Femur (tissue), 1 donor: ENCODE measurements around the gene RPL37.
"Not testable (repeated sequence)": the region's sequence is repeated elsewhere in the genome, so short reads cannot be mapped to it uniquely, and the experiment has no call there.

Experiments
- DNase-seq: peaks from one replicate; pipeline ENCODE4 v3.0.0-alpha.2; 2017

The RPL37 gene

DNA sequence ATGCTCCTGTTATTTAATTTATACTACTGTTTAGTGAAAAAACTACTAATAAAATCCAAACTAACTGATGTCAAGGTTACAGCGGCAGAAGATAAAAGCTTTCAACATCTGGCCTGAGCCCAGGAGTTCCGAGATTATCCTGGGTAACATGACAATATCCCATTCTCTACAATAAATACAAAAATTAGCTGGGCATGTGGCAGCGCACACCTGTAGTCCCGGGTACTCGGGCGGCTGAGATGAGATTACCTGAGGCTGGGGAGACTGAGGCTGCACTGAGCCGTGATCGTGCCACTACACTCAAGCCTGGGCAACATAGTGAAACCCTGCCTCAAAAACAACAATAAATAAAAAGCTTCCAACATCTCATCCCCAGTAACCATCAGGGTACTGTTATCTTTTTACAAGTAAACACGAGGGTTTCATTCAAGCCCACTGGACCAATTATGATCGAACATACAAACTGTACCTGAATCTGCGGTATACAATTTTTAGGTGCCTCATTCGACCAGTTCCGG lies 1.3 kb downstream of the RPL37 start:
- DNase-seq: no peak

DNA sequence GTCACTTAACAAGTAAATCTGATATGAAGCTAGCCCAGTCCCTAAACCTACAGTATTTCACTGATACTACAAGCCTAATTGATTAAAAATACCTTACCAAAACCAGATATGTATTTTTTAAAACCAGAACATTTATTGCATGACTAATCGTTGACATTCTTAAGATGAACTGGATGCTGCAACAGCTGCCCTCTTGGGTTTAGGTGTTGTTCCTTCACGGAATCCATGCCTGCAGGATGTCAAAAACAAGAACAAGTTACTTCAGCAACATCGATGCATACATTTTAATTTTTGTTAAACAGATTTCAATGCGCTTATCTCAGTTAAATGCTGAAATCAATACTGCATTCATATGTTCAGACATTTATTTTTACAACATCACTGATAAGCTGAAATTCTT lies 2.7 kb downstream of the RPL37 start:
- DNase-seq: no peak

DNA sequence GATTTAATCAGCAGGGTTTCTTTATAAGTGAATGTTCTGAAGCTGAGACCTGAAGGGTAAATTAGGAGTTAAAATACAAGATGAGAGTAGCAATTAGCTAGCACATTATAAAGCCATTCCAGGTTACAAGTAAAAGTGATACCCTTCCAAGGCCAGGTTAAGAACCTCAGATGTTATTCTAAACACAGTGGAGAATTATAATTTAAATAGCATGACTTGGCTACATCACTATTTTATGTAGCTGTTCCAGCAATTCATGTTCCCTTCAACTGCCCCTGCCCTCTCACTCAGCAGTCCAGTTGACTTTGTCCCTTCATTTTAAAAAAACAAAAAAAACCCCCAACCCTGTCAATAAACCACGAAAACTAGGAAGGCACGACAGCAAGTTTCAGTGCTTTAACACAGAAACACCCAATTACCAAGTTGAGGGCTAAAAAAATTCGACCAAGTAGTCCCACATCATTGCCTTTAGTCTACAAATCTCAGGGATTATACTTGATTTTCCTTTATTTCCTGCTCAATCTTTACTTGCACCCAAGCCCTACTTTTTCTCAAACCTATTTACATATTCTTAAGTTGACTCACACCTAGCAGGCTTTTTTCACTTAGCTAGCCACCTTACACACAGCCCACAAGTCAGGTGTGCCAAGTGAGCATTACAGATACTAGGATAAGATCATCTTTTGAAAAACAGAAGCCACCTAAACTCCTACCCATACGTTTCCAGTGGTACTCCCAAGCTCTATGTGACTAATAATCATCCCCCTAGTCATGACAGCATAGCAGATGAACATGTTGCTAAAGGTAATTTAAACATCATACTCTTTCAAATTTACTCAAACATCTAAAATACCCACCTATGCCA lies 3.4 kb downstream of the RPL37 start:
- DNase-seq: no peak

DNA sequence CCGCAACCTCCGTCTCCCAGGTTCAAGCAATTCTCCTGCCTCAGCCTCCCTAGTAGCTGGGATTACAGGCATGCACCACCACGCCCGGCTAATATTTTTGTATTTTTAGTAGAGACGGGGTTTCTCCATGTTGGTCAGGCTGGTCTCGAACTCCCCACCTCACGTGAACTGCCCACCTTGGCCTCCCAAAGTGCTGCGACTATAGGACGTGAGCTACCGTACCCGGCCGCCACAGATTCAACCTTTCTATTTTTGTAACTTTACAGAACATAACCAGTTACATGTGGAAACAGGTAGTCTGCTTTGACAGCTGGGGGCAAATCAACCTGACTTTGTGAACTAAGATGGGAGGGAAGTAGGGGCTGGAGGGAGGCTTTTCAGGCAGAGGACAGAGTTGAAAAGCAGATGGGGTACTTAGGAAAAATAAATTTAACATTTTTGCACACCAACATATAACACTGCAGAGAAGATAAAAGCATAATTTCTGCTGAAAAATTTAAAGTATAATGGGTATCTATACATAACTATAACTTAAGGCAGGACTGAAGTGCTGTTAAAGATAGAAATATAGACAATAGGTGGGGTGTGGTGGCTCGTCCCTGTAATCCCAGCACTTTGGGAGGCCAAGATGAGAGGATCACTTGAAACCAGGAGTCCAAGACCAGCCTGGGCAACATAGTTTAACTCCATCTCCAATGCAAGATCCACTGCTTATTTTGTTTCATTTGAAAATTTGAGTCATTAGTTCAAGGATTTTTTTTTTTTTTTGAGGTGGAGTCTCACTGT lies 5.1 kb downstream of the RPL37 start:
- no peak for DNase-seq

DNA sequence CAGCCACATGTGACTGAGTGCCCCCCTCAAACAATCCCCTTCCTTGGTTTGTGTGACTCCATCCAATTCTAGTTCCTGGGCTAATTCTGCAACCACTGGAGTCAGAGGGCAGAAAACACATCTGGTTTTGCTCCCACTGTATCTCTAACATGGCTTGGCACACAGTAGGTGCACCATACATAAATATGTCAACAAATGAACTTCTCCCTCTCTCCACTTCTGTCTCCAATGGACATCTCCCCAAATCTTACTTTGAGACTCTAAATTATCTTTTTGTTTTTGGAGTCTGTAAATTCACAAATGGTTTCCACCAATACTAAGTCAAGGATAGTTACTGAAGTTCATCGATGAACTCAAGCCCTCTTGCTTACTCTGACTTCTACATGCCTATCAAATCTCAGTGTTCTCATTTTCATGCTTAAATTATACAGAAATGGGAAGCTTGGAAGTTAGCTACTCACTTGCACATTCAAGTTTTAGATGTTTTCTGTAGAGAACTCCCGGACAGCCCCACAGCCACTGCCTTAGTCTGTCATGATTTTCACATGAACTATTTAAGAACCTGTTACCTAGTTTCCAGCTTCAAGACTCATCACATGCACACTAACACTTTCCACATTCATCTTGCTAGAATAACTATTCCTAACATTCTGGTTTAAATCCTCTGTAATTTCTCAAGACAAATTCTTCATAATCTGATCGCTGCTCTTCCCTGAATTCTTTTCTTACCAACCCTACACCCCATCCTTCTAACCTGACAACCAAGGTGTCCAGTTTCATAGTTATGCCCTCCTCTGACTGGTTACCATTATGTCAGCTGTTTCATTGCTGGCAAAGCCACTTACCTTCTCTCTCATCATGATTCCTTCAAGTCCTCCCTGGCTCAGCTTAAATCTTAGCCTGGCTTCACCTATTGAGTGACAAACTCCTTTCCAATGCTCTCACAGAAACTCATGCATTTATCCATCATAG lies 6.0 kb downstream of the RPL37 start:
- no peak for DNase-seq

DNA sequence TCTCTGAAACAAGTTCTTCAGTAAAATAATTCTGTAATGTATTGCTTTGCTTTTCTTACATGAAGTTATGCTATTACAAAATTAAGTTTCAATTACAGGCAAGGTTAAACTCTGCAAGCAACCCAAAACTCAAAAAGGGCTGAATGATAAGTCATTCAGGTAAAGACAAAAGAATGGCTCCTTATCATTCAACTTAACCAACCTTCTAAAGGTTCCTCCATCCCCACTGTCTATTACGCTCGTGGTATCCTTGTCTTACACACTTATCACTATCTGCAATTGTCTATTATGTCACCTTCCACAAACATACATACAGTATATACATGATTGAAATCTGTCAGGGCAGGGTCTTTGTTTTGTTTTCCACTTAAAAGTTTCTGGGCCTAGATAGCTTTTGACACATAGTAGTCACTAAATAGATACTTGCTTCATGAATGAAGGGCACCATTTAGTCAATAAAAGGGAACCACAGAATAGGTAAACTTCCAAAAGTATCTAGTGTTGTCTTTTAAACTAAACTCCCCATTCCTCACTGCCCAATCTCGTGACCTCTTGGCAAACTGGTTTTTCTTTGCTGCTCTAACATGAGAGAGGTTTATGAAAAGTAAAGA lies 6.9 kb downstream of the RPL37 start:
- no peak for DNase-seq

DNA sequence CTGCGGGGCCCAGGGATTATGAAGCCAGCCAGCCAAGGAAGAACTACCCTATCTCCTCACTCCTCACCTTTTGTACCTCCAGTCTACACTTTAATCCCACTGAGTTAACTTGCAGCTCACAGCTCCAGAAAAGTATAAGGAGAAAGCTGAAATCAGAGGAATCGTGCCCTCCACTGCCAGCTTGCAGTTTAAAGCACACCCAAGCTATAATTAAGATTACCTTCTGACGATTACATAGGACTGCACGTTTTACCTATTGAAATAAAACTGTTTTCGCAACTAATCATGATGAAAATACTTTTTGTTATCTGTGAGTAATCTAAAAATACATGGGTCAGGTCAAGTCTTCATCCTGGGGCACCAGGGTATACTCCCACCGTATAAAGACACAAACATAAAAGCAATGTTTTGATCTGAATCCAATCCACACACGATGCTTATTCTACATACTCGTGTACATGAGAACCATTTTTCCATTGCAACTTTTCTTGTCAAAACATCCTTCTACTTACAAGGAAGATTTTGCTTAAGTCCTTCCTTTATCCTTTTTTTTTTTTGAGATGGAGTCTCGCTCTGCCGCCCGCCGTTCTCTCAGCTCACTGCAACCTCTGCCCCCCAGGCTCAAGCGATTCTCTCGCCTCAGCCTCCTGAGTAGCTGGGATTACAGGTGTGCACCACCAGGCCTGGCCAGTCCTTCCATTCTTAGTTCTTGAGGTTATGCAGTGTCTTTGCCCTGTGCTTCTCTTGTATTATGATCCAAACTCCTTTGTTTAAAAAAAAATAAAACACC lies 7.6 kb downstream of the RPL37 start:
- DNase-seq: no peak

DNA sequence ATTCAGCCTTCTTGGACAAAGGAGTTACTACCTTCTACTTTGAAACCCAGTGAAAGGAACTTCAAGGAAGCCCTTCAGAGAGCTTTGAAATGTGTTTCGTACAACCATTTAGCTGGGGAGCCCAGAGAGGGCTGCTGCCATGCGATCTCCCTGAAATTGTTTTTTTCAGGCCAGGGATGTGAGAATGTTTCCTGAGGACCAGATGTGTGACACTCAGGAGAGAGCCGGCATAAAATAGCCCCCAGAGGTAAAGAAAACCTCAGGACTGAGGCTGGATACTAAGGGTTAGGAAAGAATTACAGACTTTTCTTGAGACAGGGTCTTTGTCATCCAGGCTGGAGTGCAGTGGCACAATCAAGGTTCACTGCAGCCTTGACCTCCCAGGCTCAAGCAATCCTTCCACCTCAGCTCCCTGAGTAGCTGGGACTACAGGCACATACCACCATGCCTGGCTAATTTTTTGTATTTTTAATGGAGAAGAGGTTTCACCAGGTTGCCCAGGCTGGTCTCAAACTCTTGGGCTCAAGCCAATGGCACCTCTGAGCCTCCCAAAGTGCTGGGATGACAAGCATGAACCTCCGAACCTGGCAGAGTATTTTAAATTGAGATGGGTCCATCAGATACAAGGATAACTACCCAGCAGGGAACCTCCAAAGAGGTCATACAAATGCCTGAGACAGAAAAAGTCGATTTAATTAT lies 8.4 kb downstream of the RPL37 start:
- no peak for DNase-seq

DNA sequence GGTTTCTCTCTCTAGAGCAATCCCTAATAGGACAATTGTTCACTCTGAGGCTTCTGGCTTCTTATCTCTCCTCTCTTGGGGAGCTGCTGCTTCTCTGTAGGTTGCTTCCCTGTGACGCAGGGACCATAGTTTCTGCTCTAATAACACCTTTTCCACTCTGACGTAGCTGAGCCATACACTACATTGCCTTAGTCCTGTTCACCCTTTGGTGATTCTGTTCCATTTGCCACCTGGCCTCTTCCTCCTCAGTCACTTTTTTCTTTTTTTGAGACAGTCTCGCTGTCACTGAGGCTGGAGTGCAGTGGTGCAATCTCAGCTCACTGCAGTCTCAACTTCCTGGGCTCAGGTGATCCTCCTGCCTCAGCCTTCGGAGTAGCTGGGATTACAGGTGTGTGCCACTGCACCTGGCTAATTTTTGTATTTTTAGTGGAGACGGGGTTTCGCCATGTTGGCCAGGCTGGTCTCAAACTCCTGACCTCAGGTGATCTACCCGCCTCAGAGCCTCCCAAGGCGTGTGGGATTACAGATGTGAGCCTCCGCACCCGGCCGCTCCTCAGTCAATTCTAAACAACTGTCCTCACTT lies 9.5 kb downstream of the RPL37 start:
- DNase-seq: not testable (repeated sequence)

DNA sequence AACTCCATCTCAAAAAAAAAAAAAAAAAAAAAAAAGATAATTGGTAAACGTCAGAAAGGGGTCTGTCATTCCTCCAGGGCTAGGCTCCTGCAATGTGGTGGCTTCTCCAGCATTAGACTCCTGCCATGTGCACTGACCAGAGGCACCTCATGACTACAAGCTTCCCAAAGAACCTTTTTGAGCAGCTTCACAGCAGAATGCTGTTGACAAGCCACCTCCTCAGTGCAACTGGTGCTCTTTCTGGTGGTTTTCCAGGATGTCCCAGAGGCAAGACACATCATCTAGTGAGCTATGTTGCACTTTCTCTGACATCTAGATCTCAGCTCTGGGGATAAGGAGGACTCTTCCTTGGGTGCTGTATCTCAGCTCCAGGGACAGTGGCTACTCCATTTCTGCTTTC lies 11.6 kb downstream of the RPL37 start:
- DNase-seq: no peak

DNA sequence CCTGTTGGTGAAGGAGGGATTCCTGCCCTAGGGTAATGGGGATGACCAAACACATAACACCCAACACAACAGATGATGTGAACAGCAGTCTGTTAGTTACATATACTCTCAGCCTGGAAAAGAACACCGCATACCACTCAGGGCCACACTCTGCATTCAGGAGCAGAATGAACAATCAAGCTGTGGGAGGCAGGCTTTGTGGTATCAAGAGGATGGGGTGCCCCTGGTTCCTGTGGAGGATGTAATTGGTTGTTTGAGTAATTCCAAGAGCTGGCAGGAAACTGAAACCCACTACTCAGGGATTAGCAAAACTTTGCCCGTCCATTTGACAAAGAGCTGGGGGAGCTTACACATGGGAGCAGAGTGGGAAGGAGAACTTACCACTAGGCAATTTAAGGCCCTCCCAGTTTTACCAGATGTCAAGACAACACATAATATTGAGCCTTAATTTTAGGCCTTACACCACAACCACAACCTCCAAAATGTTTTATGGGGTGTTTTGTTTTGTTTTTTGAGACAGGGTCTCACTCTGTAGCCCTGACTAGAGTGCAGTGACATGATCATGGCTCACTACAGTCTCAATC lies 21.2 kb downstream of the RPL37 start:
- no peak for DNase-seq

DNA sequence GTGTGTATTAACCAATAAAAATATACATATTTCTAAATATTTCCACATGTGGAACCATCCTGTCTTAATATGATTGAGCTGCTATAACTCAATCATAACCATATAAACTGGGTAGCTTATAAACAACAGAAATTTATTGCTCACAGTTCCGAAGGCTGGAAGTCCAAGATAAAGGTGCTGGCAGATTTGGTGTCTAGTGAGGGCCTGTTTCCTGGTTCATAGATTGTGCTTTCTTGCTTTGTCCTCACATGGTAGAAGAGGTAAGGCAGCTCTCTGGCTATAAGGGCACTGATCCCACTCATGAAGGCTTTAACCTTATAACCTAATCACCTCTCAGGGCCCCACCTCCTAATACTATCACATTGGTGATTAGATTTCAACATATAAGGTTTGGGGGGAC lies 22.9 kb downstream of the RPL37 start:
- no peak for DNase-seq

DNA sequence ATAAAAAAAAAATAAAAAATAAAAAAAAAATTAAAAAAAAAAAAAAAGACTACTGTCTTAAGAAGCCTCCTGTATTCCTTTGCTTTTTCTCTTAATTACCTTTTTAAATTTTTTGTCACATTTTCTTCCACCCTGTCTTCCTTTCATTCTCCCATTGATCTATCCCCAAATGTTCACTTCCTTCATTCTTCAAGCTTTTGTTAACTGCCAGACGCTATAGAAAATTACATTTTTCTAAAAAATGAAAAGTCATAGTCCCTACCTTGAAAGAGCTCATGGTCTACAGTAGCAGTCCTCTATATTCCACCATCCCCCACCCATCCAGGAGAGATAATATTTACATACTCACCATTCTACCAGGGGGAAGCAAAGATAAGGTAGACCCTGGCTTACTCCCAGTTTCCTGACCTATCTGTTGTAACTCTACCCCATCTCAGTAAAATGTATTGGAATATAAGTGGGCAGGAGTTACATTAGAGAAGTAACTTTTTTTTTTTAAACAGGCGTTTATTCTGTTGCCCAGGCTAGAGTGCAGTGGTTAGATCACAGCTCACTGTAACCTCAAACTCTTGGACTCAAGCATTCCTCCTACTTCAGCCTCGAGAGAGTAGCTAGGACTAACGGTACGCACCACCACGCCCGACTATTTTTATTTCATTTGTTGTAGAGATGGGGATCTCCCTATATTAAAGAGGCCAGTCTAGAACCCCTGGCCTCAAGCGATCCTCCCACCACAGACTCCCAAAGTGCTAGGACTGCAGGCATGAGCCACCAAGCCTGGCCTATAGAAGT lies 33.1 kb downstream of the RPL37 start:
- no peak for DNase-seq

DNA sequence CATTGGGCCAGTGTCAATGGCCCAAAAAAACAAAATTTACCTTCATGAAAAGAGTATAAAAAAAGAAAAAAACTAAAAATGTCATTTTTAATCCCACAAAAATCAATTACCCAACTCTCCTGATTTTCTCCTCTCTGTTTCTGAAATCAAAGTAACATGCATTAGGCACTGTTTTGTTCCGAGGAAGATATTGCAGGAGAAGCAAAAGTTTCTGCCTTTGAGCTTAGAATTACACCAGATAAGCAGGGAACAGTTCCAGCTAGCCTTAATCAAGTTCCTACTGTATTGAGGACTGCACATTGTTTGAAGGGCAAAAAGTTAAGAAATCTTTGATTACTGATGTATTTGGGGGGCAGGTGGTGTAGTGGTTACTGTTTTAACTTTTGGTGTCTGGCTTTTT lies 35.8 kb downstream of the RPL37 start:
- no peak for DNase-seq

DNA sequence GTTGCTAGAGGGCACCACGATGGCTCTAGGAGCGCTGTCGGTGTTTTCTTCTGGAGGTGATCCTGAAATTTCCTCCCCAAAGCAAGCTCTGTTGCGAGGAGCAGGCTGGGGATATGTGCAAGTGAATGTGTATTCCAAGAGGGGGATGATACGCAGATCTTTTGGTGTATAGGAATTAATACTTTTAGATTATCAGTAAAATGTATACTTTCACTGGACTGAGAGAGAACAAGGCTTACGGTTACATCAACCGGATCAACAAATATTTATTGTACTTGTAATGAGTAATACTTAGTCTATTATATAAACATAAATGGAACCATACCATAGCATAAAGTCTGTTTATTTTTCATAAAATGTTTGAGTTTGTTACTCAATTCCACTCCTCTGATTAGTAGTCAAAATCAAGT lies 36.2 kb downstream of the RPL37 start:
- DNase-seq: no peak

DNA sequence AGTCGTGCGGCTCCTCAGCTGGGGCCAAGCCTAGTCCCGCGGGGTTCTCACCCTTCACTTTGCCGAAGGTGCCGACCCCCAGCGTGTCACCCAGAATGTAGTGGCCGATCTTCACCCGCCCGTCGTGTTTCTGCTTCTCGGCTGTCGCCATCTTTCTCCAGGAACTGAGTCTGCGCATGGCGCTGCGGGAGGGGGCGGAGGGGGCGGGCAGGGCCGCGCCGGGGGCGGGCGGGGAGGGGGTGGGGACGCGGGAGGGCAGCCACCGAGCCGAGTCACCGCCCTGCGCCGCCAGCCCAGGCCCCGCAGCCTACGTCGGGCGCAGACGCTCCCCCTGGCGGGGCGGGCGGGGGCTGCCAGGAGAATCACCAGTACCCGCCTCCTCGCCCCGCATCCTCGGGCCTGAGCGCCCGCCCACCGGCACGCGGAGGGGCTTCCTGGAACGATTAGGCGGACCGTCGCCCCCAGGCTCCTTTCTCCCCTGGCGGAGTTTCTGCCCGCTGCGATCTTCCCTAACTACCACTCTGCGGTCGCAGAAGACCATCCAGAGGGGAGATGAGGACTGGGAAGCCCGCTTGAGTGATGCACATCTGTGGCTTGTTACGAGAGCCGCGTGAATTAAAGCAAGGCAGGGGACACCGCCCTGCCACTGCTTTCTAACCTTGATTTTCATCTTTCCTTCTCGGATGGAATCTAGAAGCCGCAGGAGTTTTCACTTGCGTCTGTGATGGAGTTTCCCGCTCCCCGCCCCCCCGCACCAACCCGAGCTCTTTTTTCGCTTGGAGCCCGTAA lies 36.8 kb downstream of the RPL37 start, which contains the start of gene PRKAA1:
Gene PRKAA1 (minus strand): TSS at position 363 of the 789 bp plus-strand sequence. CDS start 185 bp downstream, at position 178.
- DNase-seq: peak; percentile 95

DNA sequence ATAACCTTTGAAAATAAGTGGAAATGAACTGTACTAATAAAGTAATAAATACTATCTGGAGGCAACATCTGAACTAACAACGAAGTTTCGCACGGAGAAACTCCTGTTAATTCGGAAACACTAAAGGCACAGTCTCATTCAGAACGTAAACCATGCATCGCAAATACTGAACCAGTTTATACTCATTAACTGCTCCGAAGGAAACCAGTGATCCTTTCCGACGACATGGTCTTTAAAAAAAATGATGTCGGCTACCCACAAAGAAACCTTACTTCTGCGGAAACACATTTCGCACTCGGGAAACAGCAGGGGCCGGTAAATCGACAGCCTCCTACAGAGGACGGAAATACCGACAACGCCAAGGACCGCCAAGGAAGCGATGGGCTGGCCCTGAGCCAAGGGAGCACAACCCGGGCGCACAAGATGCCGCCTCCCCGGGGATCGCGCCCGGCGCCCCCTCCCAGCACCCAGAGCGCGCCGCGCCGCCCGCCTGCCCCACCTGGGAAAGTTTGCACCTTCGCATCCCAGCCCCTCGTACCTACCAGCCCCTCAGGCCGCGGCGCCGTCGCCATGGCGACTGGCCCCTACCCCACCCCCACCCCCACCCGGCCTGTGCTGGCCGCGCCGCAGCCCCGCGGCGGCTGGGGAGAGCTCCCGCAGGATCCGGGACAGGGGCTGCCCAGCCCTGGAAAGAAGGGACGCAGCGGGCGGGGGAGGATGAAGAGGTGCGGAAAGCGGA lies 37.6 kb downstream of the RPL37 start:
- peak; percentile 78 for DNase-seq
